ENCODE data around the gene GNAS-AS1.

DNA sequence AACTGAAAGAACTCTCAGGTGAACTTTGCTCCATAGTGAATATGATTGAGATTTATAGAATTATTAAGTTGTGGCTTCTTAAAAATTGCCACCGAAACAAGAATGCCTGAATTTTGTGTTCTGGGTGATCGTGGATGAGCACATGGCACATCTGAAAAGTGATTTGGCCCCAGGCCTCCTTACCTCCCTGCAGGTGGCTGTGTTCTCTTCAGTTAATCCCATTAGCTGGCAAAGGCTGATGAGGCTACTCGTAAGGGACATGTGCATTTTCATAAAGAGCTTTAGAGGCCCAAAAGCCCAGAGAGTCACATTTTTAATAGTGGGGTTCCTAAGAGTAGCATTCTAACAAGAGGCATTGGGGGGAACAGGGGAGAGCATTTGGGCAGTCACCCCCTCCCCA lies 24.4 kb upstream of the GNAS-AS1 start:
- TF ChIP-seq EP300 (IDR thresholded peaks at IDR 0.05; ENCODE audit: borderline replicate concordance) (no peak), YY1 (IDR thresholded peaks at IDR 0.05; ENCODE audit: low read depth) (no peak), TEAD4 (IDR thresholded peaks at IDR 0.05) (no peak), TAF1 (IDR thresholded peaks at IDR 0.05; ENCODE audit: low read depth) (no peak)
